Keratinocyte (primary cell): ENCODE measurements around the gene SLC25A19. TPM values are rescaled to one million over a fixed set of nuclear protein-coding genes. Genes with fewer than 3 reads are reported as not detected.

Experiments
- DNase-seq: peaks from one replicate; pipeline ENCODE4 v3.0.0-alpha.2; 2011; ENCODE audit warnings: low read depth, missing footprints, low spot score
- FAIRE-seq: peaks from 2 replicates; lab custom pipeline; 2011; peaks lifted over from hg19 to GRCh38; lab: Jason Lieb, UNC
- H2AFZ ChIP-seq: 2 replicates; pipeline ENCODE4 v1.6.0; 2012; ENCODE audit warnings: low read length, control low read depth, inconsistent platforms; ENCODE audit not compliant: control insufficient read depth
- H3K27ac ChIP-seq: 2 replicates; pipeline ENCODE4 v1.5.1; 2011; ENCODE audit warnings: low read length; ENCODE audit not compliant: control insufficient read depth, insufficient read depth
- H3K27me3 ChIP-seq: 3 replicates; pipeline ENCODE4 v1.6.0; 2011; ENCODE audit warnings: low read length; ENCODE audit not compliant: control insufficient read depth, insufficient read depth; ENCODE audit errors: extremely low read depth
- H3K36me3 ChIP-seq, 2 experiments: 2 replicates in 1 of 2; 3 replicates in 1 of 2; pipeline ENCODE4 v1.5.1; 2011; ENCODE audit warnings: low read length in 2 of 2, mild to moderate bottlenecking in 1 of 2; ENCODE audit not compliant: control insufficient read depth in 2 of 2, insufficient read depth in 2 of 2; ENCODE audit errors: extremely low read depth in 1 of 2
- H3K4me1 ChIP-seq: 3 replicates; pipeline ENCODE4 v1.5.1; 2011; ENCODE audit warnings: low read length; ENCODE audit not compliant: control insufficient read depth, insufficient read depth; ENCODE audit errors: extremely low read depth
- H3K4me2 ChIP-seq: 3 replicates; pipeline ENCODE4 v1.6.0; 2011; ENCODE audit warnings: low read depth, low read length; ENCODE audit not compliant: control insufficient read depth, insufficient read depth; ENCODE audit errors: extremely low read depth
- H3K4me3 ChIP-seq, 3 experiments: fragments of 200-600 bp in 1 of 3; sonication (generic) in 1 of 3; 2 replicates in 2 of 3; 3 replicates in 1 of 3; pipeline ENCODE4 v1.5.1; 2011 to 2016; ENCODE audit warnings: low read length in 3 of 3, mild to moderate bottlenecking in 3 of 3, control low read depth in 2 of 3, inconsistent platforms in 1 of 3, low read depth in 1 of 3, mixed read lengths in 1 of 3, mixed run types in 1 of 3, moderate library complexity in 1 of 3; ENCODE audit not compliant: control insufficient read depth in 2 of 3, insufficient read depth in 2 of 3; ENCODE audit errors: extremely low read depth in 1 of 3
- H3K79me2 ChIP-seq: 2 replicates; pipeline ENCODE4 v1.6.0; 2012; ENCODE audit warnings: low read length; ENCODE audit not compliant: control insufficient read depth, insufficient read depth
- H3K9ac ChIP-seq: 3 replicates; pipeline ENCODE4 v1.6.0; 2011; ENCODE audit warnings: low read length; ENCODE audit not compliant: control insufficient read depth, insufficient read depth; ENCODE audit errors: extremely low read depth
- H3K9me1 ChIP-seq: 3 replicates; pipeline ENCODE4 v1.6.0; 2011; ENCODE audit warnings: low read length; ENCODE audit not compliant: control insufficient read depth, insufficient read depth; ENCODE audit errors: extremely low read depth
- H3K9me3 ChIP-seq: 2 replicates; pipeline ENCODE4 v1.5.1; 2012; ENCODE audit warnings: low read depth, low read length; ENCODE audit not compliant: control insufficient read depth
- H4K20me1 ChIP-seq: 3 replicates; pipeline ENCODE4 v1.6.0; 2011; ENCODE audit warnings: low read length; ENCODE audit not compliant: control insufficient read depth, insufficient read depth; ENCODE audit errors: extremely low read depth
- CTCF ChIP-seq, 3 experiments: IDR thresholded peaks in 1 of 3; conservative IDR thresholded peaks in 1 of 3; optimal IDR thresholded peaks in 1 of 3; 2 replicates in 2 of 3; 3 replicates in 1 of 3; pipeline versions ENCODE3 to v1.5.1; 2011; ENCODE audit warnings: low read length in 3 of 3, mild to moderate bottlenecking in 3 of 3, moderate library complexity in 2 of 3, control low read depth in 1 of 3, inconsistent platforms in 1 of 3; ENCODE audit not compliant: insufficient read depth in 2 of 3; ENCODE audit errors: extremely low read depth in 1 of 3
- EZH2 ChIP-seq: IDR thresholded peaks from one replicate; pipeline ENCODE4 v1.6.1; 2012; ENCODE audit warnings: inconsistent platforms, mild to moderate bottlenecking, low read length, moderate library complexity
- dilution Hi-C: fragments of 300-500 bp; cut with MboI; formaldehyde crosslinking; loops from one replicate; pipeline ENCODE4 v1.7.0; 2020; ENCODE audit warnings: low sequenced_read_pairs; ENCODE audit not compliant: extremely low pct_ligation_motif_present
- polyA plus RNA-seq, 5 experiments: library from polyadenylated mRNA; depleted of rRNA in 3 of 5; stranded (reverse) in 3 of 5; stranded (forward) in 1 of 5; unstranded in 1 of 5; fragments of >200 nt; gene quantifications; 1 replicate in 1 of 5; 2 replicates in 3 of 5; 3 replicates in 1 of 5; pipeline versions ENCODE4 v1.2.1 to v1.2.3, GENCODE V29; 2011 to 2012; ENCODE audit warnings: missing spikeins in 2 of 5, low read depth in 1 of 5, low replicate concordance in 1 of 5

The SLC25A19 gene
- polyA plus RNA-seq, 1 donor (not counting 4 experiments of a cell fraction or from before 2014, with no cell fraction given) = 7.0 TPM

- H3K27ac ChIP-seq = no peak overlapping the region
- peaks cover under 1% of the 10 kb centered on the region for H4K20me1 ChIP-seq
- H3K9me3 ChIP-seq = no peaks in the 10 kb centered on the region
- dilution Hi-C loops = no loop called here
- H3K36me3 ChIP-seq = peaks cover 22 to 23% of the 10 kb centered on the region in 2 experiments
- no peaks in the 10 kb centered on the region for H3K79me2 ChIP-seq
- no peak overlapping the region for H3K4me2 ChIP-seq
- no peak overlapping the region for H3K9ac ChIP-seq
- H2AFZ ChIP-seq = no peak overlapping the region
- TF ChIP-seq CTCF (optimal IDR thresholded peaks at IDR 0.05 in 1 of 3, IDR thresholded peaks at IDR 0.05 in 1 of 3, conservative IDR thresholded peaks at IDR 0.05 in 1 of 3; ENCODE audit: extremely low read depth in 1 of 3, insufficient read depth in 2 of 3, low read length in 3 of 3) (no peak), EZH2 (no peak)
- no peak for FAIRE-seq
- DNase-seq = no peak
- no peaks in the 10 kb centered on the region for H3K9me1 ChIP-seq
- no peak overlapping the region for H3K4me3 ChIP-seq
- H3K4me1 ChIP-seq = no peaks in the 10 kb centered on the region
- no peaks in the 10 kb centered on the region for H3K27me3 ChIP-seq
Observed at GRCh38 chr17:75318211-75318610, 29.0 kb upstream of the SLC25A19 start.

- no peak overlapping the region for H3K27ac ChIP-seq
- dilution Hi-C loops = no loop called here
Observed at GRCh38 chr17:75317671-75318070, 28.4 kb upstream of the SLC25A19 start.

More at GRCh38 chr17:75317671-75318070, 28.4 kb upstream of the SLC25A19 start:
- Histone ChIP-seq H3K27me3 (no peaks in the 10 kb centered on the region), H3K4me2 (no peak overlapping the region), H2AFZ (no peak overlapping the region), H3K9ac (no peak overlapping the region), H3K79me2 (no peaks in the 10 kb centered on the region), H4K20me1 (no peaks in the 10 kb centered on the region), H3K36me3 (peaks cover 22 to 23% of the 10 kb centered on the region in 2 experiments), H3K9me3 (no peaks in the 10 kb centered on the region), H3K4me3 (no peak overlapping the region), H3K4me1 (no peaks in the 10 kb centered on the region), H3K9me1 (no peaks in the 10 kb centered on the region)
- TF ChIP-seq CTCF (optimal IDR thresholded peaks at IDR 0.05 in 1 of 3, IDR thresholded peaks at IDR 0.05 in 1 of 3, conservative IDR thresholded peaks at IDR 0.05 in 1 of 3; ENCODE audit: extremely low read depth in 1 of 3, insufficient read depth in 2 of 3, low read length in 3 of 3) (no peak), EZH2 (no peak)
- DNase-seq (no peak), FAIRE-seq (no peak)
